GM18505 (cell line): Measurements from ENCODE around the gene SERPINA6.

Experiments used
- ATAC-seq: cut with Tn5 transposase; IDR thresholded peaks from one replicate; pipeline ENCODE4 v1.9.1; 2021; ENCODE audit not compliant: unreplicated experiment
- POLR2A ChIP-seq: IDR thresholded peaks from 4 replicates; pipeline ENCODE4 v1.6.1; 2011; ENCODE audit warnings: borderline replicate concordance; ENCODE audit not compliant: insufficient read depth, insufficient read length; ENCODE audit errors: extremely low read depth

The SERPINA6 gene

GRCh38 chr14:94345344-94346064 lies 22.4 kb upstream of the SERPINA6 start:
- TF ChIP-seq POLR2A, result no peak

DNA sequence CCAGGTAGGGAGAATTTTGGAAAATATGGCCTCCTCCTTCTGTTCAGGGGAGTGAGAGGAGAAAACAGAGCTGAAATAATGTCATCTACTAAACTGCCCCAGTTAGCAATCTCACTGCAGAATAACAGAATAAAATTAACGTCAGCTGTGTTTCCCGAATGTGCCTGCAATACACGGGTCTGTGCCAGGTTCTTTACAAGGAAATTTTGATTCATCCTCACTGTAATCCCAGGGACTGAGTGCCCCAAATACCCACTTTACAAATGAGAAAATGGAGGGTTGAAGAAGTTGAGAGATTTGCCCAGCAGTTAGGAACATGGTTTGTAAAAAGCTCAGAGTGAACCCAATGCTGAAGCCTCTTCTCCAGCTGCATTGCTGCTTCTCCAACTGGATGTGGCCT lies 21.3 kb upstream of the SERPINA6 start:
- no peak for ATAC-seq
- no peak for TF ChIP-seq POLR2A

More at GRCh38 chr14:94345344-94346064, 22.4 kb upstream of the SERPINA6 start:
- ATAC-seq, result no peak

- ATAC-seq, result no peak
- TF ChIP-seq POLR2A, result no peak
Observed at GRCh38 chr14:94343238-94344005, 20.3 kb upstream of the SERPINA6 start.

DNA sequence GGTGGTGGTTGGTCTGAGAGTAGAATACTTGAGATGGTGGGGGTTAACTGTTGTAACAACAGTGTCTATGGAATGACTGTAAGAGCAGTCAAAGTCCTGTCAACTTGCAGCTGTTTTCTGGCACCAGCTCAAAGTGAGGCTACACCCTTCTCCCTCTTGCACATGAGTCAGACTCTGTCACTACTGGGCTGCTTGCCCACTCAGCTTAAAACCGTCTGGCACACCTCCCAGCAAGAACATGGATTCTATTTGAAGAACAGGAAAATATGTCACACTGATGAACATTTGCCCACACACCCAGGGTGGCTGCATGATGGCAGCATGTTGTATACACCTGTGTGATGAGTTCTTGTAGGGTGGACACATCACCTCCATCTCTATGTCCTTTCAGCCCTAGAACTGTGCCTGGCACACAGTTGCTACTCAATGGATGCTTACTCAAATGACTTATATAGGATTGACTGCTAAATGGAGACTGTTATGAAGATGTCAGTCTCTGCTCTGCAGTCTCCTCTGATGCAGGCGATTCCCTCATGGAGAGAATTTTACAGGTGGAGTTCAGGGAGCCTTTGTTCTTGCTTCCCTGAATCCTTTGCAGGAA lies 19.3 kb upstream of the SERPINA6 start:
- ATAC-seq, result no peak
- TF ChIP-seq POLR2A, result no peak

DNA sequence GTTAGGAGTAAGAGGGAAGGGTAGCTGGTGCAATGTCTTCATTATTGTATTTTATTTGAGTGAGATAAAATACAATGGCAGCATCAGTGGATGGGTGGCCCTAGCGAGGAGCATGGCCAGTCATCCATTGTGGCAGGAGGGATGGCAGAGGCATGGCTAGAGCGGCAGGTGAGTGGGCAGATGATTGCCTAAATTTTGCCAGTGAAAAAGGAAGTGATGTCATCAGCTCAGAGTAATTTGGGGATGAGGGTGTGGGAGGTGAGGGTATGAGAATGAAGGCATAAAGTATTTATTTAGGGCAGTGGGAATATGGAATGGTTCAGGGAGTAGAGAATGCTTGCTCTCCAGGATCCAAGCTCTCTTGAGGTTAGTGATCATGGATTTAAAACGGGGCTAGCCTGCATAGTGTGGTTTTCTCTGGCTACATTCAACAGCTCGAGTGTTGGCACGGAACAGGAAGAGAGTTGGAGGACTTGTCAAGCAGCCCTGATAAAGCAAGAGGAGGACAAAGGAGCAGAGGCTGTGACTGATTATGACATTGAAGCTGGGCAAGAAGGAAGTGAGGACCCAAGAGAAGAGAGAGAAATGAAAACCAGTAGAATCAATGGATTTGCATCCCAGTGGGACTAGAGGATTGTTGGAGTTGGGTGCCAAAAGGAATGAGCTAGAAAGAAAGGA lies 18.7 kb upstream of the SERPINA6 start:
- no peak for TF ChIP-seq POLR2A
- ATAC-seq, result no peak

DNA sequence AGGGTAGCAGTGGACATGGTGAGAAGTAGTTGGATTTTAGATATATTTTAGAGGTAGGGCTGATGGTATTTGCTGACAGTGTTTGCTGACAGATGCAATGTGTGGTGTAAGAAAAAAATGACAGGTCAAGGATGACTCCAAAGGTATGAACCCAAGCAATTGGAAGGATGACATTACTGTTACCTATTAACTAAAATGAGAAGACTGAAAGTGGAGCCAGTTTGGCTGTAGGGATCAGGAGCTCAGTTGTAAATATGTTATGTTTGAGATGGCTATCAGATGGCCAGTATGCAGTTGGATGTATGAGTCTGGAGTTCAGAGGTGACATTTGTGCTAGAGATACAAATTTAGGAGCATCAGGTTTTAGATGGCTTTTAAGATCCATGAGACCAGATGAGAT lies 17.4 kb upstream of the SERPINA6 start:
- no peak for ATAC-seq
- no peak for TF ChIP-seq POLR2A

DNA sequence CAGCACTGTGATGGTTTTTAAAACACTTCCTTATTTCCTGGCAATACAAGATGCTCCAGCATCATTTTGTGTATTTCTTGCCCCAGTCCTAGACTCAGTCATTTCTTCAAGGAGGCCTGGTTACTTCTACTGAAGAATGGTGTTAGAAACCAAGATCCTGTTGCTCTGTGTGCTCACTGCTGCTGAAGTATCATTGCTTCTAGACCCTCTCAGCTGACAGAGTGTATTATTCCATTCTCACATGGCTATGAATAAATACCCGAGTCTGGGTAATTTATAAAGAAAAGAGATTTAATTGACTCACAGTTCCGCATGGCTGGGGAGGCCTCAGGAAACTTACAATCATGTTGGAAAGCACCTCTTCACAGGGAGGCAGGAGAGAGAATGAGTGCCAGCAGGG lies 14.9 kb upstream of the SERPINA6 start:
- no peak for TF ChIP-seq POLR2A
- ATAC-seq, result no peak

DNA sequence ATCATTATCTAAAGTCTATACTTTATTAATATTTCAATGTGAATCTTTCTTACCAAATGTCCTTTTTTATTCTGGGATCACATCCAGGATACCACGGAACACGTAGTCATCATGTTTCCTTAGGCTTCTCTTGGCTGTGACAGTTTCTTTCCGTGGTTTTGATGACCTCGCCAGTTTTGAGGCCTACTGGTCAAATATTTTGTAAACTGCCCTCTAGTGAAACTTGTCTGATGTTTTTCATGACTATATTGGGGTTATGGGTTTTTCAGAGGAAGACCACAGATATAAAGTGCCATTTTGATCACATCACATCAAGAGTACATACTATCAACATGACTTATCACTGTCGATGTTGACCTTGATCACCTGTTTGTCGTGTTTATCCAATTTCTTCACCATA lies 14.1 kb upstream of the SERPINA6 start:
- no peak for ATAC-seq
- TF ChIP-seq POLR2A, result no peak

GRCh38 chr14:94334872-94335271 lies 11.7 kb upstream of the SERPINA6 start:
- TF ChIP-seq POLR2A, result no peak
- no peak for ATAC-seq

GRCh38 chr14:94332587-94332986 lies 9.5 kb upstream of the SERPINA6 start:
- ATAC-seq, result no peak
- TF ChIP-seq POLR2A, result no peak

GRCh38 chr14:94332063-94332583 lies 9.0 kb upstream of the SERPINA6 start:
- TF ChIP-seq POLR2A, result no peak
- ATAC-seq, result no peak

- ATAC-seq, result no peak
- no peak for TF ChIP-seq POLR2A
Observed at GRCh38 chr14:94331462-94331861, 8.3 kb upstream of the SERPINA6 start.

GRCh38 chr14:94330857-94331256 lies 7.7 kb upstream of the SERPINA6 start:
- no peak for ATAC-seq
- no peak for TF ChIP-seq POLR2A
